IPS DF 6.9 (cell line): ENCODE data around the gene OGFOD3.

ENCODE experiments used
- DNase-seq: peaks from one replicate; pipeline ENCODE4 v3.0.0-alpha.2; 2013; ENCODE audit warnings: low read depth, low spot score
- H3K27ac ChIP-seq: one replicate; pipeline ENCODE4 v1.5.1; 2013; ENCODE audit warnings: low read length, control low read depth
- H3K27me3 ChIP-seq: 2 replicates; pipeline ENCODE4 v1.6.1; 2013; ENCODE audit warnings: mild to moderate bottlenecking, low read length; ENCODE audit not compliant: control insufficient read depth, insufficient read depth
- H3K36me3 ChIP-seq: 2 replicates; pipeline ENCODE4 v1.6.1; 2013; ENCODE audit warnings: low read length; ENCODE audit not compliant: control insufficient read depth, insufficient read depth
- H3K4me1 ChIP-seq: 2 replicates; pipeline ENCODE4 v1.6.1; 2013; ENCODE audit warnings: low read length; ENCODE audit not compliant: control insufficient read depth, insufficient read depth
- H3K4me3 ChIP-seq: 2 replicates; pipeline ENCODE4 v1.5.1; 2013; ENCODE audit warnings: mild to moderate bottlenecking, low read length
- H3K9me3 ChIP-seq: 2 replicates; pipeline ENCODE4 v1.6.1; 2013; ENCODE audit warnings: low read length, inconsistent platforms; ENCODE audit not compliant: control insufficient read depth, insufficient read depth
- WGBS: extraction: QIAGEN DNeasy Blood & Tissue Kit; methylation state at CpG from one replicate; pipeline ENCODE4 v1.1.7; 2013; ENCODE audit warnings: mixed read lengths, missing lambda C conversion rate; ENCODE audit not compliant: insufficient read length, insufficient coverage; 5-methylcytosine and 5-hydroxymethylcytosine counted together

Gene OGFOD3

GRCh38 chr17:82405051-82405450 lies 13.3 kb downstream of the OGFOD3 start:
- Histone ChIP-seq H3K9me3 (no peaks in the 10 kb centered on the region), H3K36me3 (peaks cover 6% of the 10 kb centered on the region), H3K4me1 (no peaks in the 10 kb centered on the region), H3K27ac (no peak overlapping the region), H3K27me3 (no peaks in the 10 kb centered on the region), H3K4me3 (no peak overlapping the region)
- no peak for DNase-seq
- no CpG with 5 or more reads among the region's 14 CpGs for WGBS

DNA sequence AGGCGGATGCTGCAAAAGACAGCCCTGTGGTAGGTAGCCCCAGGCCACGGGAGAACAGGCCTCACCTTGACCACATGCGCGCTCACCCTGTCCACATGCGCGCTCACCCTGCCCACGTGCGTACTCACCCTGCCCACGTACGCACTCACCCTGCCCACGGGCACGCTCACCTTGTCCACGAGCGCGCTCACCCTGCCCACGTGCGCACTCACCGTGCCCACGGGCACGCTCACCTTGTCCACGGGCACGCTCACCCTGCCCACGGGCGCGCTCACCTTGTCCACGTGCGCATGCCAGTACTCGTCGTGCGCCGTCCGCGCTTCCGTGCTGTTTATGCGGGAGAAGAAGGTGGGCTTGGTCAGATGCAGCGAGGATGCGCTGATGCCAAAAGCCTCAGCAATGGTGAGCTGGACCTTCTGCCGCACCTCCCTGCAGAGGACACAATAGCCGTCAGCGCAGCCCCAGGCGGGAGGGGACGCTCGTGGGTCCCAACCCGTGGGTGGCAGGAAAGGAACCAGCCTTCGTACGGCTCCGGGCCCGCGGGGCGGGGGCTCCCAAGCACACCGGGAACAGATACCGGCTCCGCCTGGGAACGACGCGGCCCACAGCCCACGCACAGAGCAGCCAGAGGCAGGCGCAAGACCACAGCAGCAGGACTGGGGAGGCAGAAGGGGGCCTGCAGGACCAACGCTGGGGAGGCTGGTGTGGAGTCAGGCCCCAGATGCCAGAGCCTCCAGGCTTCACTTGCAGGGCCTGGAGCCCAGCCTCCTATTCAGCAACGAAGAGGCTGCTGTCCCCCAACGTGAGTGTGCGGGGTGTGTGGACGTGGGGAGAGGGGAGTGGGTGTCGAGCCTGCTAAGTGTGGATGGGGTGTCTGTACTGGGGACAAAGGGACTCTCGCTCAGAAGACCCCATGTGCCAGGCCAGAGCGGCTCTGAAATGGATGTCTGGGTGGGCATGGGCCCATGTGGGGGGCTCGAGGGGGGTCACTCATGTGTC lies 14.4 kb downstream of the OGFOD3 start:
- Histone ChIP-seq H3K27me3 (no peaks in the 10 kb centered on the region), H3K4me1 (no peaks in the 10 kb centered on the region), H3K27ac (no peak overlapping the region), H3K9me3 (no peaks in the 10 kb centered on the region), H3K4me3 (no peak overlapping the region), H3K36me3 (peaks cover 10% of the 10 kb centered on the region)
- no peak for DNase-seq
- WGBS, result no CpG with 5 or more reads among the region's 67 CpGs

DNA sequence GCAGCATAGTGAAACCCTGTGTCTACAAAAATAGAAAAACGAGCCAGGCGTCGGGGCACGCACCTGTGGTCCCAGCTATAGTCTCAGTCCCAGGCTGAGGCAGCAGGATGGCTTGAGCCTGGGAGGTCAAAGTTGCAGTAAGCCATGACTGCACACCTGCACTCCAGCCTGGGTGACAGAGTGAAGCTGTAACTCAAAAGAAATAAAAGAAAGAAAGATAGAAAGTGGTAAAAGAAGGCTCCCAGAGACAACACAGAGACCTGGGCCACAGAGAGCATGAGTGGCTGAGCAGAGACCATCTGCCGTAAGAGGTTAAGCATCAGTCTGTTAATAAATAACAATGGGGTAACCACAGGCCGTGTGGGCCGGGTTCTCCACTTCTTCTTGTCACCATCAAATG lies 15.5 kb downstream of the OGFOD3 start:
- Histone ChIP-seq H3K36me3 (peaks cover 10% of the 10 kb centered on the region), H3K27ac (no peak overlapping the region)

GRCh38 chr17:82400830-82401229 lies 17.6 kb downstream of the OGFOD3 start:
- H3K36me3 ChIP-seq, result peaks cover 13% of the 10 kb centered on the region
- WGBS, result no CpG with 5 or more reads among the region's 19 CpGs
- no peak overlapping the region for H3K27ac ChIP-seq
- no peaks in the 10 kb centered on the region for H3K9me3 ChIP-seq
- no peaks in the 10 kb centered on the region for H3K27me3 ChIP-seq
- H3K4me3 ChIP-seq, result no peak overlapping the region
- no peak for DNase-seq
- no peaks in the 10 kb centered on the region; the same call in 1 of the 2 replicates for H3K4me1 ChIP-seq

More for the DNA sequence above, 15.5 kb downstream of the OGFOD3 start:
- no peaks in the 10 kb centered on the region for H3K4me1 ChIP-seq
- DNase-seq, result no peak
- WGBS, result no CpG with 5 or more reads among the region's 7 CpGs
- H3K9me3 ChIP-seq, result no peaks in the 10 kb centered on the region
- H3K27me3 ChIP-seq, result no peaks in the 10 kb centered on the region
- H3K4me3 ChIP-seq, result no peak overlapping the region

- H3K27me3 ChIP-seq, result no peaks in the 10 kb centered on the region
- H3K4me1 ChIP-seq, result no peaks in the 10 kb centered on the region; the same call in 1 of the 2 replicates
- WGBS, result no CpG with 5 or more reads among the region's 7 CpGs
- no peak overlapping the region for H3K4me3 ChIP-seq
- peaks cover 13% of the 10 kb centered on the region for H3K36me3 ChIP-seq
- DNase-seq, result no peak
- no peaks in the 10 kb centered on the region for H3K9me3 ChIP-seq
- H3K27ac ChIP-seq, result no peak overlapping the region
Measured at GRCh38 chr17:82400206-82400605, 18.2 kb downstream of the OGFOD3 start.

GRCh38 chr17:82399601-82400101 lies 18.7 kb downstream of the OGFOD3 start:
- no peak overlapping the region for H3K4me3 ChIP-seq
- no peak for DNase-seq
- WGBS, result no CpG with 5 or more reads among the region's 18 CpGs
- H3K9me3 ChIP-seq, result no peaks in the 10 kb centered on the region
- no peak overlapping the region for H3K27ac ChIP-seq
- no peaks in the 10 kb centered on the region for H3K27me3 ChIP-seq
- H3K4me1 ChIP-seq, result no peaks in the 10 kb centered on the region; the same call in 1 of the 2 replicates
- peaks cover 13% of the 10 kb centered on the region for H3K36me3 ChIP-seq

GRCh38 chr17:82399041-82399441 lies 19.3 kb downstream of the OGFOD3 start:
- Histone ChIP-seq H3K27me3 (no peaks in the 10 kb centered on the region), H3K36me3 (peaks cover 13% of the 10 kb centered on the region), H3K27ac (no peak overlapping the region), H3K4me3 (no peak overlapping the region), H3K9me3 (no peaks in the 10 kb centered on the region), H3K4me1 (no peaks in the 10 kb centered on the region; the same call in 1 of the 2 replicates)
- WGBS, result no CpG with 5 or more reads among the region's 13 CpGs
- DNase-seq, result no peak

- DNase-seq, result no peak
- no peaks in the 10 kb centered on the region for H3K27me3 ChIP-seq
- peaks cover 7% of the 10 kb centered on the region; the same call in 1 of the 2 replicates for H3K36me3 ChIP-seq
- H3K27ac ChIP-seq, result no peak overlapping the region
- no peaks in the 10 kb centered on the region for H3K9me3 ChIP-seq
- no peaks in the 10 kb centered on the region; the same call in 1 of the 2 replicates for H3K4me1 ChIP-seq
- no CpG with 5 or more reads among the region's 38 CpGs for WGBS
- no peak overlapping the region for H3K4me3 ChIP-seq
Measured at GRCh38 chr17:82397449-82398335, 20.7 kb downstream of the OGFOD3 start.

DNA sequence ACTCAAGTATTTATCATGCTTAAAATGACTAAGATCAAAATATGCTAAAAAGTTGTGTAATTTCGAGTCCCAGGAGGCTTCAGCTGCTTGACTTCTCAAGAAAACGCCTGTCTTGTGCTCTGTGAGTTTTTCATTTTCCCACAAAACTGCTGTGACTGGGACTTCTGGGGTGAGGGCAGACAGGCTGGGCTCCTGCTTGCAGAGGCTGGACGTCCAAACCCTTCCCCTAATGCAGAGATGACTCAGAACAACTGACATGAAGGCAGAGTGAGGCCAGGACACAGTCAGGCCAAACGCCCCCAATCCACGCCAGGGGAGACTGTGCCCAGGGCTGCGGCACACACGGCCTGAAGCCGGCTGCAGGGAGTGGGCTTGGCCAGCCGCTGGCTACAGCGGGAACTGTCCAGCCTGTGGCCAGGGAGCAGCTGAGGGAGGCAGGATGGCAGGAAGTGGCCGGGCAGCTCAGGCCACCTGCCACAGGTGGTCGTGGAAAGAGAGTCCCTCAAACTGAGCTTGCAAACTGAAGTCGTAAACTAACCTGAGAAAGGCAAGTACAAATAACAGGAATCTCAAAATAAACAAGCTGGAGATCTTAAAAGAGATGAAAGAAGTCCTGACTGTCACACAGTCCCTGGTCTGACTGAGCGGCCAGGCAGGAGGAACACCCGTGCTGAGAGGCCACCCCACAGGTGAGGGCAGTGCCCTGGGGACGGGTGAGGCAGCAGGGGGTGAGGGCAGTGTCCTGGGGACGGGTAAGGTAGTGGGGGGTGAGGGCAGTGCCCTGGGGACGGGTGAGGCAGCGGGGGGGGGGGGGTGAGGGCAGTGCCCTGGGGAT lies 21.6 kb downstream of the OGFOD3 start:
- H3K27ac ChIP-seq, result no peak overlapping the region
- no peaks in the 10 kb centered on the region for H3K27me3 ChIP-seq
- H3K36me3 ChIP-seq, result peaks cover 7% of the 10 kb centered on the region; the same call in 1 of the 2 replicates
- no CpG with 5 or more reads among the region's 19 CpGs for WGBS
- no peak for DNase-seq
- H3K4me1 ChIP-seq, result no peaks in the 10 kb centered on the region; the same call in 1 of the 2 replicates
- H3K4me3 ChIP-seq, result no peak overlapping the region
- no peaks in the 10 kb centered on the region for H3K9me3 ChIP-seq
